HG02840 (cell line): ENCODE data around the gene STAG2.
A peak's percentile ranks its signal among the peaks of the same experiment; 100 is the strongest.
"Not testable (repeated sequence)": the region's sequence is repeated elsewhere in the genome, so short reads cannot be mapped to it uniquely, and the experiment has no call there.

Source experiments
- ATAC-seq: cut with Tn5 transposase; IDR thresholded peaks from one replicate; pipeline ENCODE4 v1.9.1; 2021; ENCODE audit warnings: mild to moderate bottlenecking, moderate library complexity, moderate number of reproducible peaks; ENCODE audit not compliant: unreplicated experiment, low FRiP score

The STAG2 gene

DNA sequence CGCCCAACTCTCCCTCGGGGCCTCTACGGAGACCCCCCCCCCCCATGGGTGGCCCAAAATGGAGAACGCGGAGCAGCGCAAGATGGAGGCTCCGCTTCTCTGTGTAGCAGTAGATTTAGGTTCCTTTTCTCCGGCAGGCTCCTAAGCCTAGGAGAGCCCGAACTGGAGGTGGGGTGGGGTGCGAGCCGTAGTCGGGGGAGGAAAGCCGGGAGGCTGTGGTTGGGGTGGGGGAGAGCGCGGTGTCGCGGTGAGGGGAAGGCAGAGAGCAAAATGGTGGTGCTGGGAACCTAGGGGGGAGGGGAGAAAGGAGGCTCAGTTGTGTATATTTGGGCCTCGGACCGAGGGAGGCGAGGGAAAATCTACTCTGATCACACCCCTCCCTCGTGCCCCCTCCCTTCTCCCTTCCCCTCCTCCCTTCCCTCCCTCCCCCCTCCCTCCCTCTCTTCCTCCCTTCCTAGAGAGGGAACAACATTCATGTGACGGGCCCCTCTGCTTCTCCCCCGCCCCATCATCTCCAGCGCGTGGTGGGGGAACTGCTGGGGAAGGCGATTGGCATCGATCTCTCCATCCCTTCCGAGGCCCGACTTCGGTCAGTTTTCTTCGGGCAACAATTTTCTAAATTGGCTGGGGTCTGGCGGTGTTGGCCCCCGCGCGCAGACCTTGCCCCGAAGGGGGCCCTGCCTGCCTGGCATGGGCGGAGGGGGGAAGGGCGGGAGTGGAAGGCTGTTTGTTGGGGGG, at the start of gene STAG2:
STAG2 (plus strand) TSS at position 439 of the 738 bp plus-strand sequence. CDS start 60,922 bp downstream, outside the sequence.
- ATAC-seq = no peak

DNA sequence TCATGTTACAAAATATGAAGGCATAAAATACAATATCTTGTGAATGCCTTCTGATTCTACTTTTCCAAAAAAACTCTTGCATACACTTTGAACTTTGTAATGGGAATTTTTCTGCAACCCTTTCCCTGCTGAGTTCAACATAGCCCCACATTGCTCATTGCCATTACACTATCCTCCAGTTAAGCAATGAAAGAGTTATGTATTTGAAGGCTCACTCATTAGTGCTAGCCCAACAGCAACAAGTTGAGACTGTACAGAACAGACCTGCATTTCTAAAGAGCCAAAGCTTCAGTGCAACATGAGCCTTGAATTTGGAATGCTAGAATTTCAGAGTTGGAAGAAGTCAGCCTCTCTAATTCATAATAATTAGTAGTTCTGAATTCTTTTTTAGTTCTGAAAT, 44.4 kb upstream of the STAG2 start:
- no peak for ATAC-seq

DNA sequence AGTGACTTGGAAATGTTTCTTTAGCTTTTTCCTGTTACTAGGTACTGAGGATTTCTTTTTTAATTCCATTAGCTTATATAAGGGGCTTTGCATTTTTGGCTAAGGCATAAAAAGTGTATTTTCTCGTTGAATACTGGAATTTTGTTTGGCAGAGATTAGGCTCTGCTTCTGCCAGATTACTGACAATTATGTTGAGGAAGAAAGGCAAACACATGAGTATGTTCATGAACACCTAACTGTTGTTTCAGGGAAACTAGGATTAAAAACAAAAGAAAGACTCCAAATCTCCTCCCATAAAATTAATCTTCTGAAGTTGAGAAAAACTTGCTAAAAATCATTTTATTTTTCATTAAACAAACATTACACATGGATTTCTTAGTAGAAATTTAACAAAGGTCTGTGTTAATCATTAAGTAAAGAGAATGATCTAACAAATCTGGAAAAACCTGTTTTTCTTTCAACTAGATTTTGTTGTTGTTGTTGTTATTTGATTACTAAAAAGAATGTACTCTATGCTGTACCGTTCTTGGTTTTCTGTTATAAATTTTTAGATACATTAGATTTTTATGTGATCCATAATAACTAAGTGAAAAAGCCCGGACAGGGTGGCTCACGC, 43.3 kb upstream of the STAG2 start:
- no peak for ATAC-seq

DNA sequence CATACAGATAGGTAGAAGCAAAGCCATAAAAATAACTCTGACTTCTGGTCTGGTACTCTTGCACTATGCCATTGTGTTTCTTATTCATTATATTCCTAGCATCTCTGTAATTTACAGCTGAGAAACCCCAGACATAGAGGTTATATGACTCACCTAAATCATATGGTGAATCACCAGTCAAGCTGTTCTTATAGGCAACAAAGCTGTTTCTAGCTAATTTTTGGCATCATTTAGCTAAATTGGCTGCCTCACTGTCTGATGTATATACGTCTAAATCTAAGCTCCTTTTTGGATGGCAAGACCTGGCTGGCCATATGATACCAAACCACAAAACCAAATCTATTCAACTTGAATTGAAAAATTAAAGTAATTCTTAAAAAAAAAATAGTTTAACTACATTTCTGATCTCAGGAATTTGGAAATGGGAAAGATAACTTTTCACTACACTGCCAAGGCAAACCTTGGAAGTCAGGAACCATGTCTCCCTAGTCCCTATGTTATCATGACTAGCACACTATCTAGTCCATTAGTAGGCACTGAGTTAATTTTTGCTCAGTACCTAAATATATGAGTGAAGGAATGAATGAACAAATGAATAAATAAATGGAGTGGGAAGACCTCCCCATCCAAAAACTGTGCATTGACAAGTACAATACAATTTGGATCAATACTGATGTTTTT, 41.3 kb upstream of the STAG2 start:
- no peak for ATAC-seq

DNA sequence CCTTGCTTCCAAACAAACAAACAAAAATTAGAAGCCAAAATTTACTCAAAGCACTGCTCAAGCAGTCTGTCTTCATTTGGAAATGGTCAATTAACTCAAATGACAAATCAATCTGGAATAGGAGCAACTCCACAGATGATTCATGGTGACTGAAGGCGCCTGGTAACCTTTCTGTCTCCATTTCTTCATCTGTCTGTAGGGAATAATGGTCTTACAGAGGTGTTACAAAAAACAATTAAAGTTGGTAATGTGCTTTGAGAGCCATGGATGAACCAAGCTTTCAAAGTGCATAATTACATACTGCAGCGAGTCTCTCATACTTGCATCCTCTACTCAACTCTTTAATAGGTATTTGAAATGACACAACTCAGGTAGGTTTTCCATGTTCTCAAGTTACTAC, 38.3 kb upstream of the STAG2 start:
- ATAC-seq = no peak

DNA sequence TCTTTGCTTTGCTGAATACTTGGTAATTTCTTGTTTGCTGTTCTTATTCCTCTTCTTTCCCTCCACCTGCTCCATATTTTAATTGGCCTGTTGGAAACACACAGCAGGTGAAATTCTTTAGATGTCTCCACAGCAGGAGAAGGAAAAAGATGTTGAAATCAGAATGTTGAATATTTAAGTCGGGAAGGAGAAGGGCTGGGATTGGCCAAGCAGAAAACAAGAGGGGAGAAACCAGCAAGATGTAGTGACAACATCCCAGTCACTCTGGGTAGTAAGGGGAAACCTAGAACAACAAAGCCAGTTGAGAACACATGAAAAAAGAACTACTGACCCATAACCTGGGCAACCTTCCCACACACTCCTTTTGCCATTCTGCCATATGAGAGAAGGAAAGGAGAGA, 37.3 kb upstream of the STAG2 start:
- ATAC-seq = no peak

DNA sequence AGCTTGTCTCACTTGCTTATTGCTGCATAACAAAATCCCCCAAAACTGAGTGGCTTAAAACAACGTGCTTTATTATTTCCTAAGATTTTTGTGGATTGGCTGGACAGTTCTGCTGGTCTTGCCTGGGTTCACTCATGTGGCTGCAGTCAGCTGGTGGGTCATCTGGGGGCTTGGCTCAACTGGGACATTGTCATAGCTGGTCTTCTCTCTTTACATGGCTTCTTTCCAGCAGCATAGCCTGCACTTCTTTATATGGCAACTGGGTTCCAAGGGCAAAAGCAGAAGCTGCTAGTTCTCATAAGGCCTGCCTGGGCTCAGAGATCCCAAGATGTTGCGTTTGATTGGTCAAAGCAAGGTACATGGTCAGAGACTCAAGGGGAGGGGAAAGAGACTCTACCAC, 33.7 kb upstream of the STAG2 start:
- no peak for ATAC-seq

DNA sequence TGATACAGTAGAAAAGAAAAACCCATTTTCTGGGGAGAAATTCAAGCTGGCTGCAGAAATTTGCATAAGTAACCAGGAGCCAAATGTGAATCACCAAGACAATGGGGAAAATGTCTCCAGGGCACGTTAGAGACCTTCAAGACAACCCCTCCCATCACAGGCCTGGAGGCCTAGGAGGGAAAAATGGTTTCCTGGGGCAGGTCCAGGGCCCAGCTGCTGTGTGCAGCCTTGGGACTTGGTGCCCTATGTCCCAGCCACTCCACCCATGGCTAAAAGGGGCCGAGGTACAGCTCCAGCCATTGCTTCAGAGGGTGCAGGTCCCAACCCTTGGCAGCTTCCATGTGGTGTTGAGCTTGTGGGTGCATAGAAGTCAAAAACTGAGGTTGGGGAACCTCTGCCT, 29.5 kb upstream of the STAG2 start:
- ATAC-seq = not testable (repeated sequence)

DNA sequence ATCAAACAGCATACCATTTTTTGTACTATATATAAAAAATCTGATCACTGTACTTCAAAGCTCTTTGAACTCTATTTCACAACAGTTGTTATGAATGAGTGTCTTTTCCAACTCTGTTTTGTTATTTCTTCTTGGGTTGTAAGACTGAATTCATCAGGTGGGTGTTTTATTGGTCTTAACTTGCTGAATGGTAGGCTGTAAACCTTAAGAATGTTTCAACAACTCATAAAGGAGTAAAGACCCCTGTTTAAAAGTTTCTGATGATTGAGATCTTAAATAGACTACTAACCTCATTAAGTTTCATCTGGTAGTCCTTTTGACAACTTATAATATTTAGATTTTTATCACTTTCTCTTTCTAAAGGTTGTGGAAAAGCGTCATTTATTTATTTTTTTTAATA, 18.4 kb upstream of the STAG2 start:
- ATAC-seq = no peak

DNA sequence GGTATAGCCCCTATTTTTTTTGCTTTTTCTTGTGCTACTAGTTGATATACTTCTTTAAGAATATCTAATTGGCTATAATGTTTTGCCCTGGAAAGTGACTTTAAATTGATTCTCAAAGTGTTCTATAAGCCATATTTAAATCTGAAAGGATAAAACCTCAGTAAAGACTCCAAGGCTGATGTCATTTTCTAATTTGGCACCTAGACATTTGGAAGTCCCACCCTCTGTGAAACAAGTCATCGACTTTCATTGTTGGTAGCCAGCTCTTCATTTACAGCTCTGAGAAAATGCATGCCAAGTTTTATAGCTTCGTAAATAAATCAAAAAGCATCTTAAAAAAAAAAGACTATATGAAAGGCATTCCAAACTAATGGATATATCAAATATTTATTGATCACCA, 18.0 kb upstream of the STAG2 start:
- ATAC-seq = no peak

DNA sequence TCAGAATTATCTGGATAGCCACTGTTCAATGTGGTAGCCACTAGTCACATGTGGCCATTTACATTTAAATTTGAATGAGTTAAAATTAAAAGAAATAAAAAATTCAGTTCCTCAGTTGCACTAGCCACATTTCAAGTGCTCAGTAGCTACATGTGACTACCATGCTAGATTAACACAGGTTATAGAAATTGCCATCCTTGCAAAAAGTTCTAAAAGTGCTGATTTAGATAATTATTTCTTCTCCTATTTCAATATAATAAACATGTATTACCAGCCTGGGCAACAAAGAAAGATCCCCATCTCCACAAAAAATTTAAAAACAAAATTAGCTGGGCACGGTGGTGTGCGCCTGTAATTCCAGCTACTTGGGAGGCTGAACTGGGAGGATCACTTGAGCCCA, 11.7 kb upstream of the STAG2 start:
- ATAC-seq = no peak

DNA sequence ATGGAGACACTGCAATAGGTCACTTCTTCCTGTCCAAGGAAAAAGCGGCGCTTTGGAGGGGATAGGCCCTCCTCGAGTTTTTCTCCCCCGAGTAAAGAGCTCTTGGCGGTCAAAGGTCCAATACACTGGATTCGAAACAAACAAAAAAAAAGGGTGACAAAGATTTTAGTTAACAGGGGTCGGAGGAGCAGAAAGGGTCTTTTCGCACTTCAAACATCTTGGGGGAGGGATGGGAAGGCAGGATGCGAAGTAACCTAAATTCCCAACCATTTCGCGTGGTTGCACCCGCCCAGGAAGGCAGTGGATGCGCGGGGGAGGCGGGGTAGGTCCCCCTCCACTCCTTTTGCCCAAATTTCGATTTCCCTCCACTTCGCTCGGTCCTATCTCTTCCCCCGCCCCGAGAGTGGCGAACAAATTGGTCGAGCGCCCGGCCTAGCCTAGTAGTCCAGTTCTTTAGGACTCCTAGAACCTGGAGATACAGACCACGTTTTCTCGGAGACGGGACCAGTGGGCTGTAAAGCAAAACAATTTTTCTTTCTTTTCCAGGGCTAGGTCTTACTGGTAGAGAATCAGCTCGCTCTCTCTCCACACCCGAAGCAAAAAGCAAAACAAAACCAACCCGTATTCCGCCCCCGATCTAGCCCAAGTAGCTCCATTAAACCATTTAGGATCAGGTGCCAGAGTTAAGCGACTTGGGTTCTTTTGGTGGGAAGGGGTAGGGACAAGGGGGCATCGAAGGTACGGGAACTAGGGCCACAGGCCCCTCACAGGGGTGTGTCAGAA, 2.0 kb upstream of the STAG2 start:
- ATAC-seq = no peak

DNA sequence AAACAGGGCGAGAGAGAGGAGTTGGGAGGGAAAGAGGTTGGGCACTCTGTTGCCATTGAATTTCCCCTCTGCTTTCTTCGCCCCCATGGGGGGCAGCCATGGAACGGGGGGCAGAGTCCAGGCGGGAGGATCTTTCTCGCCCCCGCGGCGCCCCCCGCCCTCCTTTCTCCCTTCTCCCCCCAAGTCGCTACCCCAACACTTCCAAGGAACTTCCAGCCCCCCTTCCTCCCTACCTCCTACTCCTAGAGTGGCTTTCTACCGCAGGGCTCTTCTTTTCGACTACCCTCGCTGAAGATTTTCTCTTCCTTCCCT, 594 bp upstream of the STAG2 start:
- no peak for ATAC-seq

DNA sequence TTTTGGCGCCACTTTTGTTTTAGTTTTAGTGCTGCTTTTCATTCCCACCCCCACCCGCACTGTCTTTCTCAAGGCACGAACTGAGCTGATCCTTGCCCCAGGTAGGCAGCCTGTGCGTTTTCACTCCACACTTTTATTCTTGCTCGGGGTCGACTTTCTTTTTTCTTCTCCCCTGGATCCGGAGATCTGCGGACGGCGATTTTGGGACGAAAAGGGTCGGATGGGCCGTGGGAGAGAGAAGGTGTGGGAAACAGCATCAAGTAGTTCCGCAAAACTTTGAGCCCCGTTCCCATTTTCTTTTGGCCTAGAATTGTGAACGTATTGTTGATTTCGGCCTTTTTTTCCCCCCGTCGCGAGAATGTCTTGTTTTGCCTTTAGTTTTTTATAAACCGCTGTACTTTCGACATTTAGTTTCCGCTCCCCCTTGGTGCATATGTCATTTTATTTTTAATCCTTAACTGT, 531 bp downstream of the STAG2 start:
- no peak for ATAC-seq

DNA sequence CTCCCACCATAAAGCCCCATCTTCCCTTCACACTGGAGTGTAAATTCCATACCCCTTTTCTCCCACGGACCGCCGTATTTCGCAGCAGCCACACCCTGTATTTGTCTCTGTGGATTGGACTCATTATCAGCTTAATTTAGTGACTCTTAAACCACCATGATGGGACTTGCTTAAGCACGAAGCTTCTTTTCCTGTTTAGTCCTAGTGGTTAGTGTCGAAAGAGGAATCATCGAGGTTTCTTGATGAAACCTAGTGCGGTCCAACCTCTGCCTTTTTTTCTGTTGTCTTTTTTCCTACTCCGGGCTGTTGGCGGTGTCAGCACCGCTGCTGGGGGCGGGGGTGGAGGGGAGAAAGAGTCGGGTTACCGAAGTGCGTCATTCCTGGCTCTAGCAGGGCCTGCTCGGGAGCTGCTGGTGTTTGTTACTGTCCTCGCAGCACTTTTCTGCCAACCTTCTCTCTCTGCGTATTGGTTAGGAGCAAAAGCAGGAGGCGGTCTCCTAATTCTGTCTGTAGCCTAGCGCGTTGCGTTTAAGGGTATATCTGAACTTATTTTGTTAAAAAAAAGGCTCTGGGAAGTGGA, 1.4 kb downstream of the STAG2 start:
- peak; percentile 47 for ATAC-seq

DNA sequence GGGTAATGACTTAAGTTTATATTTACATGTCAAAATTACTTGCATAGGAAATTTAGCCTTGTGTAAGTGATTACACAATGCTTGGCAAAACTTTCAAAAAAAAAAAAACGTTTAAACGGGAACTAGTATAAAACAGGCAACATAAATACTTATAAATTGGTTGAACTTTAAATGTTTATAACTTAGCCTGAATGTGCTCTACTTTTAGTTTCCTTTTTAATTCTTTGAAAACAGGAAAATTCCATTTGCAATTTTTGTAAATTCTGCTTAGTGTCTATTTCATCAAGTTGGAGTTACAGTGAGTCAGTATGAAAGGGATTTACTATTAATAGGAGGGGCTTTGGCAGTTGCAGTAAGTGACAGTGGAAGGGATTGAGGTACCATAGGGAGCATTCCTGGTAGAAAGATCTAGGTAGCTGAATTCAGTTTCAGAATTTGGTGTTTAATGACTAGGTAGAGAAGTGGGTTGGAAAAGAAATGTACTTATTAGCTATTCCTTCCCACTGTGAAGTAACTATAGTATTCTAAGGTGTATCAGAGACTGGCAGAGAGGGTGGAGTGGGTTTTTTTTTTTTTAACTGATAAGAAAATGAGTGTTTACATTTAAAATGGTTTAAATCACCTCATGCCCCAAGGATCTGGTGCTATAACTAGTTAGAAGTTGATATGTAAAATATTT, 2.8 kb downstream of the STAG2 start:
- no peak for ATAC-seq

DNA sequence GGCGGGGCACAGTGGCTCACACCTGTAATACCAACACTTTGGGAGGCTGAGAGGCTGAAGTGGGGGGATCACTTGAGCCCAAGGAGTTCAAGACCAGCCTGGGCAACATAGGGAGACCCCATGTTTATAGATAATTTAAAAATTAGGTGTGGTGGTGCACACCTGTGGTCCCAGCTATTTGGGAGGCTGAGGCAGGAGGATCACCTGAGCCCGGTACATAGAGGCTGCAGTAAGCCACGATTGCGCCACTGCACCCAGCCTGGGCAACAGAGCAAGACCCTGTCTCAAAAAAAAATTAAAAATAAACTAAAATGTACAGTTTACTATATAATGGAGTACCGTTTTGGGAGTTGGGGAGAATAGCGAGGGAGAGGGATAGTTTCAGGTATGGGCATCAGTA, 4.2 kb downstream of the STAG2 start:
- ATAC-seq = no peak

DNA sequence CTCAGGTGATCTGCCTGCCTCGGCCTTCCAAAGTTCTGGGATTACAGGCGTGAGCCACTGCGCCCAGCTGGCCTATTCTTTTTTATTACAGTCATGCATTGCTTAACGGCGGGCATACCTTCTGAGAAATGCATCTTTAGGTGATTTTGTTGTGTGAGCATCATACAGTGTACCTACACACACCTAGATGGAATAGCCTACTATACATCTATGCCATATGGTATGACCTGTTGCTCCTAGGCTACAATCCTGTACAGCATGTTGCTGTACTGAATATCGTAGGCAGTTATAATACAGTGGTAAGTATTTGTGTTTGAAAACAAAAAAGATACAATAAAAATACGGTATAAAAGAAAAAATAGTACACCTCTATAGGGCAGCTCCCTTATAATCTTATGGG, 6.0 kb downstream of the STAG2 start:
- ATAC-seq = no peak

DNA sequence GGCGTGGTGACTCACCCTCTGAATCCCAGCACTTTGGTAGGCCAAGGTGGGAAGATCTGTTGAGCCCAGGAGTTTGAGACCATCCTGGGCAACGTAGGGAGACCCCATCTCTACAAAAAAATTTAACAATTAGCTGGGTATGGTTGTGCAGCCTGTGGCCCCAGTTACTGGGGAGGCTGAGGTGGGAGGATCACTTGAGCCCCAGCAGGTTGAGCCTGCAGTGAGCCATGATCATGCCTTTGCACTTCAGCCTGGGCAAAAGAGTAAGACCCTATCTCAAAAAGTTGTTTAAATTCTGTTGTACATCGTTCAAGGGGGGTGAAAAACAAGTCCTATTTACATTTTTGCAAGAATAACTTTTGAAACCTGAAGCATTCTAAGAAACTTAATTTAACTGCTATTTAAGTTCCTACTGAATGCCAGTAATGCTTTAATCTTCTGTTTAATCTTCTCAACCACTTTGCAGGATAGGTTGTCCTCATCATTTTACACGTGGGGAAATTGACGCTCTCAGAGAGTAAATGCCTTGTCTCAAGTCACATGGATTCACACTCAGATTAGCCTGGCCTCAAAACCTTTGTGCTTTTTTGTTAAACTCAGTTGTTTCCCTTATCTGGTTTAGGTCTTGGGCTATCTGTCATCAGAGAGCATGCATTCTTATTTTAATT, 7.0 kb downstream of the STAG2 start:
- no peak for ATAC-seq

DNA sequence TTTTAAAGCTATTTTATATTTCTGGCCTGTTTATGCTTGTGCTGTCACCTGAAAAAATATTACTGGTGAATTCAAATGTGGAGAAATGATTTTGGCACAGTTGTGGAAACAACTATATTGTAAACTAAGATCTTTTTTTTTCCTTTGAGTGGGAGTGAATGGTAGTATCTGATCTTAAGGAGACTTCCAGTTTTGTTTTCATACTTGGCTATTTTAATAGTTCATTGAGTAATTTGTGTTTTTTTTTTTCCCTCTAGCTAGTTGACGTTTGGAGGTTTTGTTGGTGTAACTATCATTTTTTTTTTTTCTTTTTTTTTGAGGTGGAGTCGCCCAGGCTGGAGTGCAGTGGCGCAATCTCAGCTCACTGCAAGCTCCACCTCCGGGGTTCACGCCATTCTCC, 10.5 kb downstream of the STAG2 start:
- ATAC-seq = no peak
